Ishikawa (cell line): ENCODE results near the gene TXNIP.

Source experiments
- CEBPB ChIP-seq: IDR thresholded peaks from 2 replicates; pipeline ENCODE4 v1.6.1; 2012
- CREB1 ChIP-seq: IDR thresholded peaks from 2 replicates; pipeline ENCODE4 v1.6.1; 2012; ENCODE audit warnings: low read depth
- EGR1 ChIP-seq: IDR thresholded peaks from 2 replicates; pipeline ENCODE4 v1.6.1; 2012
- EP300 ChIP-seq: IDR thresholded peaks from 2 replicates; pipeline ENCODE4 v1.6.1; 2012; ENCODE audit warnings: borderline replicate concordance
- NFIC ChIP-seq: IDR thresholded peaks from 2 replicates; pipeline ENCODE4 v1.6.1; 2012
- RAD21 ChIP-seq: IDR thresholded peaks from 2 replicates; pipeline ENCODE4 v1.6.1; 2012; ENCODE audit warnings: low read depth
- TAF1 ChIP-seq: IDR thresholded peaks from 2 replicates; pipeline ENCODE4 v1.6.1; 2012; ENCODE audit warnings: low read depth, mild to moderate bottlenecking
- TCF12 ChIP-seq: IDR thresholded peaks from 2 replicates; pipeline ENCODE4 v1.6.1; 2012; ENCODE audit warnings: low read depth
- ZBTB7A ChIP-seq: IDR thresholded peaks from 2 replicates; pipeline ENCODE4 v1.6.1; 2012; ENCODE audit warnings: low read depth
- TF ChIP-seq, protein P1 (sequence below): IDR thresholded peaks from 2 replicates; pipeline ENCODE4 v1.6.1; 2012
- TF ChIP-seq, protein P2 (sequence below): IDR thresholded peaks from 2 replicates; pipeline ENCODE4 v1.6.1; 2012; ENCODE audit warnings: low read depth, mild to moderate bottlenecking
- TF ChIP-seq, protein P3 (sequence below): IDR thresholded peaks from 2 replicates; pipeline ENCODE4 v1.6.1; 2012

DNA sequence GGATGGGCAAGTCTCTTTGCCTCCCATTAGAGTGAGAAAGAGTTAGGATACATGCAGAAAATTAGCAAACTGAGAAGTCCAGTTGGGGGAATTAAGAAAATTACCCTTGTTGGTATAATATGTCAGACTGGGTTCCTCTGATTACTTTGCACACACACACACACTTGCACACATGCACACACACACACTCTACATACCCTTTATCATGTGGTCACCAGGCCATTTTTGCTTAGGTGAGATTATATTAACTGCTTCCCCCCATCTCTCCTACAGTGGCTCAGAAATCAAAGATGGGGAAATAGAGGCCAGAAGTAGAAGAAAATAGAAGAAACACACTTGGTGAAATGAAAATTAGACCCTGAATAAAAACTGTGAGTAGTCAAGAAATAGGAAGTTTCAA lies 37.6 kb downstream of the TXNIP start:
- TF ChIP-seq, protein P1, sequence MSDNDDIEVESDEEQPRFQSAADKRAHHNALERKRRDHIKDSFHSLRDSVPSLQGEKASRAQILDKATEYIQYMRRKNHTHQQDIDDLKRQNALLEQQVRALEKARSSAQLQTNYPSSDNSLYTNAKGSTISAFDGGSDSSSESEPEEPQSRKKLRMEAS = no peak
- TF ChIP-seq EP300 (no peak), TAF1 (no peak), TCF12 (no peak), ZBTB7A (no peak), CEBPB (no peak), RAD21 (no peak), EGR1 (no peak), CREB1 (no peak), NFIC (no peak)
- TF ChIP-seq, protein P2, sequence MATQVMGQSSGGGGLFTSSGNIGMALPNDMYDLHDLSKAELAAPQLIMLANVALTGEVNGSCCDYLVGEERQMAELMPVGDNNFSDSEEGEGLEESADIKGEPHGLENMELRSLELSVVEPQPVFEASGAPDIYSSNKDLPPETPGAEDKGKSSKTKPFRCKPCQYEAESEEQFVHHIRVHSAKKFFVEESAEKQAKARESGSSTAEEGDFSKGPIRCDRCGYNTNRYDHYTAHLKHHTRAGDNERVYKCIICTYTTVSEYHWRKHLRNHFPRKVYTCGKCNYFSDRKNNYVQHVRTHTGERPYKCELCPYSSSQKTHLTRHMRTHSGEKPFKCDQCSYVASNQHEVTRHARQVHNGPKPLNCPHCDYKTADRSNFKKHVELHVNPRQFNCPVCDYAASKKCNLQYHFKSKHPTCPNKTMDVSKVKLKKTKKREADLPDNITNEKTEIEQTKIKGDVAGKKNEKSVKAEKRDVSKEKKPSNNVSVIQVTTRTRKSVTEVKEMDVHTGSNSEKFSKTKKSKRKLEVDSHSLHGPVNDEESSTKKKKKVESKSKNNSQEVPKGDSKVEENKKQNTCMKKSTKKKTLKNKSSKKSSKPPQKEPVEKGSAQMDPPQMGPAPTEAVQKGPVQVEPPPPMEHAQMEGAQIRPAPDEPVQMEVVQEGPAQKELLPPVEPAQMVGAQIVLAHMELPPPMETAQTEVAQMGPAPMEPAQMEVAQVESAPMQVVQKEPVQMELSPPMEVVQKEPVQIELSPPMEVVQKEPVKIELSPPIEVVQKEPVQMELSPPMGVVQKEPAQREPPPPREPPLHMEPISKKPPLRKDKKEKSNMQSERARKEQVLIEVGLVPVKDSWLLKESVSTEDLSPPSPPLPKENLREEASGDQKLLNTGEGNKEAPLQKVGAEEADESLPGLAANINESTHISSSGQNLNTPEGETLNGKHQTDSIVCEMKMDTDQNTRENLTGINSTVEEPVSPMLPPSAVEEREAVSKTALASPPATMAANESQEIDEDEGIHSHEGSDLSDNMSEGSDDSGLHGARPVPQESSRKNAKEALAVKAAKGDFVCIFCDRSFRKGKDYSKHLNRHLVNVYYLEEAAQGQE = no peak
- TF ChIP-seq, protein P3, sequence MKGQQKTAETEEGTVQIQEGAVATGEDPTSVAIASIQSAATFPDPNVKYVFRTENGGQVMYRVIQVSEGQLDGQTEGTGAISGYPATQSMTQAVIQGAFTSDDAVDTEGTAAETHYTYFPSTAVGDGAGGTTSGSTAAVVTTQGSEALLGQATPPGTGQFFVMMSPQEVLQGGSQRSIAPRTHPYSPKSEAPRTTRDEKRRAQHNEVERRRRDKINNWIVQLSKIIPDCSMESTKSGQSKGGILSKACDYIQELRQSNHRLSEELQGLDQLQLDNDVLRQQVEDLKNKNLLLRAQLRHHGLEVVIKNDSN = no peak
